HCT116 (cell line): ENCODE measurements around the gene KNDC1. TPM values are rescaled to one million over a fixed set of nuclear protein-coding genes. Genes with fewer than 3 reads are reported as not detected.
A peak's percentile ranks its signal among the peaks of the same experiment; 100 is the strongest.

Experiments used
- ATAC-seq: fragments of 200-7000 bp; cut with Tn5 transposase; 2 replicates; pipeline ENCODE4 v1.9.1; 2020; ENCODE audit warnings: mild to moderate bottlenecking, moderate library complexity
- BruUV-seq: library from RNA; stranded (reverse); fragments of 400-500 nt; replicated peaks from 2 replicates; lab custom pipeline; 2021; lab: Mats Ljungman, UMichigan
- CTCF ChIA-PET: fragments of 300-600 bp; sonication (Branson Sonifier 250); formaldehyde crosslinking; loops from one replicate; lab custom pipeline; 2021; ENCODE audit warnings: antibody characterized with exemption; lab: Charles Lee
- POLR2A ChIA-PET: fragments of 300-600, 350-600 bp; sonication (Branson Sonifier 250); formaldehyde crosslinking; loops from one replicate; lab custom pipeline; 2021; ENCODE audit warnings: antibody characterized with exemption; lab: Charles Lee
- RAD21 ChIA-PET, 2 experiments: fragments of 300-600 bp; sonication (Branson Sonifier 250); formaldehyde crosslinking; loops; one replicate each; lab custom pipeline; 2023; ENCODE audit warnings: low total read pairs in 2 of 2; ENCODE audit not compliant: uncharacterized antibody in 2 of 2, unreplicated experiment in 2 of 2, low non-redundant PET in 1 of 2; lab: Charles Lee
- DNase-seq: peaks from one replicate; pipeline ENCODE4 v3.0.0-alpha.2; 2010; ENCODE audit warnings: low read depth, low spot score
- H2AFZ ChIP-seq: fragments of 200-600 bp; shearing (Covaris generic), sonication (generic); 2 replicates; pipeline ENCODE4 v1.6.1; 2017; ENCODE audit warnings: low read depth, mixed run types, mixed read lengths, antibody characterized with exemption, low read length; ENCODE audit not compliant: poor library complexity, severe bottlenecking
- H3K27ac ChIP-seq: 2 replicates; pipeline ENCODE4 v1.5.1; 2012; ENCODE audit warnings: low read depth, low read length
- H3K27me3 ChIP-seq: fragments of 200-600 bp; sonication (generic); 2 replicates; pipeline ENCODE4 v1.6.1; 2016; ENCODE audit warnings: mixed run types, low read length, mixed read lengths; ENCODE audit not compliant: insufficient read depth
- H3K36me3 ChIP-seq, 2 experiments: fragments of 200-500 bp in 1 of 2; fragments of 200-600 bp in 1 of 2; sonication (Bioruptor generic) in 1 of 2; sonication (generic) in 1 of 2; 2 replicates each; pipeline versions ENCODE4 v1.5.1 to v1.6.1; 2014 to 2016; ENCODE audit warnings: low read length in 2 of 2, inconsistent platforms in 1 of 2, mixed read lengths in 1 of 2, mixed run types in 1 of 2; ENCODE audit not compliant: insufficient read depth in 2 of 2, control insufficient read depth in 1 of 2
- H3K4me1 ChIP-seq, 2 experiments: fragments of 200-600 bp in 1 of 2; sonication (generic) in 1 of 2; 2 replicates each; pipeline versions ENCODE4 v1.5.1 to v1.6.1; 2012 to 2017; ENCODE audit warnings: low read length in 2 of 2, inconsistent platforms in 1 of 2, mild to moderate bottlenecking in 1 of 2, mixed read lengths in 1 of 2, mixed run types in 1 of 2, moderate library complexity in 1 of 2; ENCODE audit not compliant: insufficient read depth in 2 of 2, control insufficient read depth in 1 of 2
- H3K4me2 ChIP-seq: fragments of 200-600 bp; sonication (generic); 2 replicates; pipeline ENCODE4 v1.6.1; 2017; ENCODE audit warnings: mixed run types, low read length, mixed read lengths
- H3K4me3 ChIP-seq, 2 experiments: fragments of 200-600 bp in 1 of 2; sonication (generic) in 1 of 2; replicated peaks in 1 of 2; 2 replicates each; pipeline ENCODE4 v1.5.1; 2011 to 2016; ENCODE audit warnings: low read length in 2 of 2, control low read depth in 1 of 2, low read depth in 1 of 2, mild to moderate bottlenecking in 1 of 2, mixed read lengths in 1 of 2, mixed run types in 1 of 2
- H3K79me2 ChIP-seq: fragments of 200-600 bp; sonication (generic); 2 replicates; pipeline ENCODE4 v1.6.1; 2017; ENCODE audit warnings: mild to moderate bottlenecking, mixed run types, low read length, moderate library complexity, mixed read lengths; ENCODE audit not compliant: insufficient read depth
- H3K9ac ChIP-seq: fragments of 200-600 bp; sonication (generic); 2 replicates; pipeline ENCODE4 v1.6.1; 2016; ENCODE audit warnings: low read length, mixed read lengths
- H3K9me2 ChIP-seq: fragments of 200-600 bp; sonication (generic), shearing (Covaris generic); 2 replicates; pipeline ENCODE4 v1.6.1; 2017; ENCODE audit warnings: mixed run types, mild to moderate bottlenecking, moderate library complexity; ENCODE audit not compliant: insufficient read depth
- H3K9me3 ChIP-seq, 2 experiments: fragments of 200-500 bp in 1 of 2; fragments of 200-600 bp in 1 of 2; sonication (Bioruptor generic) in 1 of 2; sonication (generic) in 1 of 2; 2 replicates each; pipeline ENCODE4 v1.6.1; 2014 to 2017; ENCODE audit warnings: low read length in 2 of 2, mixed read lengths in 2 of 2, inconsistent platforms in 1 of 2, low read depth in 1 of 2, mild to moderate bottlenecking in 1 of 2, mixed run types in 1 of 2, moderate library complexity in 1 of 2; ENCODE audit not compliant: control insufficient read depth in 1 of 2, insufficient read depth in 1 of 2
- H4K20me1 ChIP-seq: fragments of 200-600 bp; sonication (generic), shearing (Covaris generic); 2 replicates; pipeline ENCODE4 v1.6.1; 2017; ENCODE audit warnings: mixed run types, mild to moderate bottlenecking, moderate library complexity; ENCODE audit not compliant: insufficient read depth
- CBX3 ChIP-seq: IDR thresholded peaks from 2 replicates; pipeline ENCODE4 v1.6.1; 2012; ENCODE audit warnings: low read depth
- EGR1 ChIP-seq: IDR thresholded peaks from 2 replicates; pipeline ENCODE4 v1.6.1; 2012; ENCODE audit warnings: low read depth
- EZH2 ChIP-seq: fragments of 200-600 bp; sonication (generic); IDR thresholded peaks from 2 replicates; pipeline ENCODE4 v1.6.1; 2017; ENCODE audit warnings: antibody characterized with exemption, mixed run types
- POLR2A ChIP-seq: IDR thresholded peaks from 2 replicates; pipeline ENCODE4 v1.7.0; 2011; ENCODE audit warnings: borderline replicate concordance; ENCODE audit not compliant: insufficient read depth, insufficient read length; ENCODE audit errors: extremely low read depth
- SIN3A ChIP-seq: IDR thresholded peaks from 2 replicates; pipeline ENCODE4 v1.6.1; 2012; ENCODE audit warnings: low read depth
- SRF ChIP-seq: IDR thresholded peaks from 2 replicates; pipeline ENCODE4 v1.6.1; 2012; ENCODE audit warnings: low read depth
- TCF7L2 ChIP-seq: IDR thresholded peaks from 2 replicates; pipeline ENCODE4 v1.7.0; 2011; ENCODE audit warnings: borderline replicate concordance, inconsistent platforms; ENCODE audit not compliant: insufficient read depth, insufficient read length; ENCODE audit errors: extremely low read depth
- ZBTB33 ChIP-seq: IDR thresholded peaks from 2 replicates; pipeline ENCODE4 v1.6.1; 2011; ENCODE audit warnings: mild to moderate bottlenecking, low read length, moderate library complexity; ENCODE audit not compliant: insufficient replicate concordance; ENCODE audit errors: extremely low read depth
- ZNF274 ChIP-seq: fragments of 200-500 bp; sonication (Bioruptor generic); IDR thresholded peaks from 2 replicates; pipeline ENCODE4 v1.6.1; 2014; ENCODE audit warnings: mild to moderate bottlenecking, low read depth, low read length, inconsistent platforms
- intact Hi-C: fragments of 100-400 bp; cut with micrococcal nuclease; formaldehyde crosslinking; loops from 2 replicates; pipeline ENCODE4 v1.10.0; 2022
- total RNA-seq: library from RNA; stranded (reverse); gene quantifications from one replicate; pipeline ENCODE4 v1.2.1, GENCODE V29; 2021; ENCODE audit not compliant: unreplicated experiment
- TF ChIP-seq, protein P1 (sequence below): IDR thresholded peaks from 2 replicates; pipeline ENCODE4 v1.6.1; 2012

The KNDC1 gene
- total RNA-seq, 1 experiment from 2014 or later, result 3.6 TPM

- Histone ChIP-seq H4K20me1 (no peaks in the 10 kb centered on the region), H3K27ac (no peak overlapping the region), H3K4me1 (peaks cover 3 to 12% of the 10 kb centered on the region in 2 experiments; a peak in 3 of 4 replicates), H3K36me3 (no peaks in the 10 kb centered on the region), H3K9ac (no peak overlapping the region), H2AFZ (no peak overlapping the region), H3K9me3 (no peaks in the 10 kb centered on the region), H3K4me3 (no peak overlapping the region), H3K79me2 (no peaks in the 10 kb centered on the region), H3K9me2 (no peaks in the 10 kb centered on the region), H3K27me3 (no peaks in the 10 kb centered on the region), H3K4me2 (peak overlapping the region; percentile 61)
- no TSS peak for BruUV-seq
- POLR2A ChIA-PET, result no interaction called here
- RAD21 ChIA-PET, result interaction anchor here in 1 of 2 experiments (0.6 kb wide), 1 partner anchor 165 kb away, joined by 3 read pairs; no protein-coding TSS in a partner anchor
- intact Hi-C loops, result no loop called here
- ATAC-seq (peak; percentile 69), DNase-seq (no peak)
- CTCF ChIA-PET, result no interaction called here
- TF ChIP-seq EGR1 (no peak), CBX3 (no peak), SRF (no peak), TCF7L2 (no peak), ZNF274 (no peak), EZH2 (no peak), ZBTB33 (no peak), POLR2A (no peak), SIN3A (no peak)
- TF ChIP-seq, protein P1, sequence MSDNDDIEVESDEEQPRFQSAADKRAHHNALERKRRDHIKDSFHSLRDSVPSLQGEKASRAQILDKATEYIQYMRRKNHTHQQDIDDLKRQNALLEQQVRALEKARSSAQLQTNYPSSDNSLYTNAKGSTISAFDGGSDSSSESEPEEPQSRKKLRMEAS, result no peak
These were observed 20.4 kb upstream of the KNDC1 start for GRCh38 chr10:133139551-133140065.
